HAP-1 (cell line): ENCODE data around the gene ZBTB7C.

ENCODE experiments used
- DNase-seq, 2 experiments: peaks; one replicate each; pipeline ENCODE4 v3.0.0-alpha.2; 2016 to 2020; ENCODE audit warnings: low spot score in 2 of 2
- H3K27me3 ChIP-seq: fragments of 250-450 bp; sonication (Bioruptor Pico); 2 replicates; pipeline ENCODE4 v1.5.1; 2020; ENCODE audit warnings: low read depth, mild to moderate bottlenecking, moderate library complexity
- H3K36me3 ChIP-seq: fragments of 250-450 bp; sonication (Bioruptor Pico); replicated peaks from 2 replicates; pipeline ENCODE4 v1.5.1; 2020; ENCODE audit warnings: mild to moderate bottlenecking
- H3K4me1 ChIP-seq: fragments of 250-450 bp; sonication (Bioruptor Pico); 2 replicates; pipeline ENCODE4 v1.5.1; 2020; ENCODE audit warnings: mild to moderate bottlenecking
- H3K4me3 ChIP-seq: fragments of 250-450 bp; sonication (Bioruptor Pico); 2 replicates; pipeline ENCODE4 v1.5.1; 2020; ENCODE audit warnings: mild to moderate bottlenecking, moderate library complexity
- H3K9me3 ChIP-seq: fragments of 250-450 bp; sonication (Bioruptor Pico); 2 replicates; pipeline ENCODE4 v1.5.1; 2020; ENCODE audit warnings: mild to moderate bottlenecking, moderate library complexity
- in situ Hi-C: fragments of 300-500 bp; cut with MboI; formaldehyde crosslinking; loops from 3 replicates; pipeline ENCODE4 v1.14.3; 2020; ENCODE audit warnings: low sequenced_read_pairs, inconsistent platforms, mixed read lengths

The ZBTB7C gene

DNA sequence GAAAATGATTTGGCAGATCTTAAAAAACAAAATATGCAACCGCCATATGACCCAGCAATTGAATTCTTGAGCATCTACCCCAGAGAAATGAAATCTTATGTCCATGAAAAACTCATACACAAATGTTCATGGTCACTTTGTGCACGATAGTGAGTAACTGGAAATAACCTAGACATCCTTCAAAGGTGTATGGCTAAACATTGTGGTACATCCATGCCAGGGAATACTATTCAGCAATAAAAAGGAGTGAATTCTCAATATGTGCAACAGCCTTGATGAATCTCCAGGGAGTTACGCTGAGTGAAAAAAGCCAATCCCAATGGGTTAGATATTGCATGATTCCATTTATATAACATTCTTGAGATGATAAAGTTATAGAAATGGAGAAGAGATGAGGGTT, 366.0 kb downstream of the ZBTB7C start:
- DNase-seq = no peak
- Histone ChIP-seq H3K4me3 (no peak overlapping the region), H3K4me1 (no peaks in the 10 kb centered on the region), H3K36me3 (no peaks in the 10 kb centered on the region), H3K9me3 (no peaks in the 10 kb centered on the region), H3K27me3 (no peaks in the 10 kb centered on the region)
- in situ Hi-C loops = no loop called here

DNA sequence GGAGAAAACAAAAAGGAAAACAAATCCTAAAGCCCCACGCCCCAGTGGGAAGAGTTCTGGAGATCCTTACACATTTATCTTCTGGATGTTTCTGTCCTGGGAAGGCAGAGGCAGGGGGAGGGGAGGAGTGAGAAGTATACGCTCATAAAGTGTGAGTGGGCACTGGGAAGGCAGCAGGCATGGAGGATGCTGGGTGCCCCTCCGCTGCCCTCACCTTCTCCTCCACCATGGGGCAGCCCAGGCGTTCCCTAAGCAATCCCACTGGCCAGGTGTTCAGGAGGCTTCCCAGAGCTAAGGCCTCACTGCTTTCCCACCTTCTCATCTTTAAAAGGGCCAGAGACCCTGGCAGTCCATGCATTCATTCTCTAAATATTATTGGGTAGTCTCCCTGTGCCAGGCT, 366.8 kb downstream of the ZBTB7C start:
- Histone ChIP-seq H3K4me3 (no peak overlapping the region), H3K9me3 (no peaks in the 10 kb centered on the region), H3K4me1 (no peaks in the 10 kb centered on the region), H3K27me3 (no peaks in the 10 kb centered on the region), H3K36me3 (no peaks in the 10 kb centered on the region)
- in situ Hi-C loops = no loop called here
- no peak for DNase-seq

DNA sequence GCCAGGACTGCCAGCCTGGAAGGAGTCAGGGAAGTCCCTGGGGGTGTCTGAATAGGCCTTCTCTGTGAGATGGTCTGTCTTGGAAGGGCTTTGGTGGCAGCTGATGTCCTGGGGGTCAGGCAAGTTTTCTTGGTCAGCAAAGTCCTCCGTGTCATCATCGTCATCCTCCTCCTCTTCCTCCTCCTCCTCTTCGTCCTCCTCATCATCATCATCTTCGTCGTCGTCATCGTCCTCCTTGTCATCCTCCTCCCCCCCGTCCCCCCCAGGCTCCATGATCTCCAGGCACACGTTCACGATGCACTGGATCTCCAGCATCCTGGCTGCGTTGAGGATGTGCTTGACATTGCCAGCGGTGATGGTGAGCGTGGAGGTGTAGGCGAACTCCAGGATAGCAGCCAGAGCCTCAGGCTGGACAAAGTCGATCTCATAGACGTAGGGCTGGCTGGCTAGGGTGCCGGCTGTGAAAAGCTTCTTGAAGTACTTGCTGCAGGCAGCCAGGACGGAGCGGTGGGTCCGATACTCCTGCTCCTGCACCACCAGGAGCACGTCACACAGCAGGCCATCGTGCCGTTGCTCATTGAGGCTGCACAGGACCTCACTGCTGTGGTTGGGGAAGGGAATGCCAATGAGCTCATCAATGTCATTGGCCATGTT, 368.6 kb downstream of the ZBTB7C start:
- H3K4me1 ChIP-seq = no peaks in the 10 kb centered on the region
- DNase-seq = no peak
- no peaks in the 10 kb centered on the region for H3K27me3 ChIP-seq
- H3K4me3 ChIP-seq = no peak overlapping the region
- H3K36me3 ChIP-seq = no peaks in the 10 kb centered on the region
- in situ Hi-C loops = no loop called here
- H3K9me3 ChIP-seq = no peaks in the 10 kb centered on the region

DNA sequence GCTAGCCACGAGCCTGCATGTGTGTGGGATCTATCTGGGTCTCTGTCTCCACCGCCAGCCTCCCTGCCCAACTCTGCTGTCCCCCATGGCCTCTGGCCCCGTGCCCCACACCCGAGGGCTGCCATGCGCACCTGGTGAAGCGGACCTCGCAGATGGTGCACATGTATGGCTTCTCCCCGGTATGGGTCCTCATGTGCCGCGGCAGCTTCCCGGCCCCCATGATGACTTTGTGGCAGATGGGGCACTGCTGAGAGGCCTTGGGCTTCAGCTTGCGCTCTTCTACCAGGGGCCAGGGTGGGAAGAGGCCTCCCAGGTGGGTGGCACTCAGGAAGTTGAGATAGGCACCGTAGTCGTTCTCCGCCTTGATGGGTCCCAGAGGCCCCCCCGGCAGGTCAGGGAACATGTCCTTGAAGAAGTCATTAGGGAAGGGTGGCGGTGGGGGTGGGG, 369.4 kb downstream of the ZBTB7C start:
- H3K27me3 ChIP-seq = no peaks in the 10 kb centered on the region
- H3K9me3 ChIP-seq = no peaks in the 10 kb centered on the region
- no peaks in the 10 kb centered on the region for H3K36me3 ChIP-seq
- DNase-seq = no peak
- H3K4me3 ChIP-seq = no peak overlapping the region
- in situ Hi-C loops = no loop called here
- H3K4me1 ChIP-seq = no peaks in the 10 kb centered on the region

DNA sequence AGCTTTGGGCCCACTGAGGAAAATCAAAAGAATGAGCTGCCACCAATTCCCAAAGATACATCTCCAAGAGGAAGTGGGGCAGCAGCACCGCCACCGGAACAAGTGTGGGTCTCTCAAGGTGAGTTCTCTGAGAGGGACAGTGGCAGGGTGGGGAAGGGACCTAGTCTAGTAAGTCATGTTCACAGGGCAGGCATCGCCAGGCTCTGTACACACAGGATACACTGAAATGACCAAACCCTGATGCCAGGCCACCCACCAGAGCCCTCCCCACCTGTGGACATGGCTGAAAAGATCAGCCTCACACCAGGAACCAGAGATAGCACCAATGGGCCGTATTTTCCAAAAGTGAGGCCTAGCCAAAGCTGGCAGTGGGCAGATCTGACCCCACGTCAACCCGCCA, 370.5 kb downstream of the ZBTB7C start:
- Histone ChIP-seq H3K36me3 (no peaks in the 10 kb centered on the region), H3K27me3 (no peaks in the 10 kb centered on the region), H3K4me3 (no peak overlapping the region), H3K9me3 (no peaks in the 10 kb centered on the region), H3K4me1 (no peaks in the 10 kb centered on the region)
- DNase-seq = no peak
- in situ Hi-C loops = no loop called here

DNA sequence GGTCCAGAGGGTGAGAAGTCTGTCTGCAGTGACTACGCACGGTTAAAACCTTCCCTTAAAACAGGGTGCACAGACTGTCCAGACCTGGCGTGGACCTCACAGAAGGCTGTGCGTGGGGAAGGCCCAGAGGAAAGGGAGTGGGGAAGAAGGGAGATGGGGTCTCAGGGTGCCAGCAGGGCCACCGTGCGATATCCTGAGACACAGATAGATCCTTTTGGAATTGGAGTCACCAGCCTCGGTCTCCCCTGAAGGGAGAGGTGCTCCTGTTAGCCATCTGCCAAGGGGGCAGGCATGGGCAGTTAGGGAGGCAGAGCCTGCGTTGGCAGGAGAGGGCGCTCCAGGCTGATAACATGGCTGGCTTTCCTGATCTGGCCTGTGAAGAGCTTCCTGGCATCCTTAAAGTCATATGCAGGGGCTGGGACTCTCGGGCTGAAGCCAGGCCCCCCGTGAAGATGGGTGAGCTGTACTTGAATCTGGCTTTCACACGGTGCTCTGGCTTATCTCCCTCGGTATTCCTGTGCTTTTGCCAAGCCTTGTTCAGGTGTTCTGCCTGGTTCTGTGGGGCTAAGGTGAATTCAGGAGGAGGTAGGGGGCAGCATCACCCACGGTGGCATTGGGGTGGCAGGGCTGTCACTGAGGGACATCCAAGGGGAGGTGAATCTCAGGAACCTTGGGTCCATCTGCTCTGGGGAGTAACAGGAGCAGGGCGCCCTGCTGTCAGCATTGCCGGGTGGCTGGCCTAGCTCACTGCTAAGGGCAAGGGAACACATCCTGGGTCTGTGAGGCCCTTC, 371.5 kb downstream of the ZBTB7C start:
- Histone ChIP-seq H3K27me3 (no peaks in the 10 kb centered on the region), H3K36me3 (no peaks in the 10 kb centered on the region), H3K4me3 (no peak overlapping the region), H3K4me1 (no peaks in the 10 kb centered on the region), H3K9me3 (no peaks in the 10 kb centered on the region)
- peak in 1 of 2 experiments; percentile 25 for DNase-seq
- in situ Hi-C loops = no loop called here

DNA sequence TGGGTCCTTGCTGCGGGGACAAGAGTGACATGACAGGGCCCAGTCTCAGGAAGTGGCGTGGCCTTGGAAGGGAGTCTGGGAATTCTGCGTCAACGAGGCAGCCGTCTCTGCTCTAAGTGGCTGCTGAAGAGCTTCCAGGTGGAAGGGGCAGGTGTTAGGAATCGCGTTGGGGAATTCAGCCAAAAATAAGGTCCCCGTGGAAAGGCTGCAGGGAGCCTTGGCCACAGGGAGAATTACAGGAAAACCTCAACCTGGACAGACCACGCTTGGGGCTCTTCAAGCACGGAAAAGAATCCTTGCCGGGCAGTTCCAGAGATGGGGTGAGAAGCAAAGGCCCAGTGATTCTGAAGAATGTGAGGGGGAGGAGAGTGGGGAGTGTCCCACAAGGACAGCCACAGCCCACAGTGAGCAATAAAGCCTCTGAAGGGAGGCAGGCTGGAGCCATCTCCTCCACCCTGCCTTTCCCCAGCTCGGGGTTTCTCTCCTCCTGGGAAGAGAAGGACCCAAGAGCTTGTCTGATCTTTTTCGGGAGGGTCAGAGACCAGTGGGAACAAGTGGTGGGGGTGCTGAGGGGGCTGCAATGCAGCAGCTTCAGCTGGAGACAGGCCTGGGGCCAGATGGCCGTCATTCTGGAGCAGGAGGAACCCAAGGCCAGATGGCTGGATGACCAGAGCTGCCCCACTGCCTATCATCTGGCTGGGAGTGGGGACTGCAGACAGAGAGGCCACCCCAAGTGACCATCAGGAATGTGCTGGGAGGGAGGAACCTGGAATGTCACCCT, 372.4 kb downstream of the ZBTB7C start:
- H3K4me3 ChIP-seq = no peak overlapping the region
- H3K9me3 ChIP-seq = no peaks in the 10 kb centered on the region
- no peak for DNase-seq
- H3K27me3 ChIP-seq = no peaks in the 10 kb centered on the region
- in situ Hi-C loops = no loop called here
- no peaks in the 10 kb centered on the region for H3K4me1 ChIP-seq
- H3K36me3 ChIP-seq = no peaks in the 10 kb centered on the region

DNA sequence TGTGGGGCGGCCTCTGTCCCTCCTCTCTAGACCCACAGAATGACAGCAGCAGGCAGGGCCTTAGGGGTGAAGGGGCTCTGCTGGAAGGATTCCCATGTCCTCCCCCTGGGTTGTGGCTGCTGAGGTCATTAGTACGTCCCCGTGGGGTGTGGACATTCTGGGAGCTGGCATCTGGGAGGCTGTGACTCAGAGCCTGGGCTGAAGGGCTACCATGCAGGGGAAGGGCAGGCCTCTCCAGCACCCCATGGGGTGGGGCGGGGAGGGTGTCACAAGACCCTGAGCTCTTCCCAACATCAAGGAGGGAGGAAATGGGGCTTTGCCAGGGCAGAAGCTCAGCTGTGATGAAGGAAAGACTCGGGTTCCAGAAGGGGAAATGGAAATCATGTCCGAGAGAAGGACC, 373.0 kb downstream of the ZBTB7C start:
- no peaks in the 10 kb centered on the region for H3K9me3 ChIP-seq
- no peaks in the 10 kb centered on the region for H3K36me3 ChIP-seq
- H3K27me3 ChIP-seq = no peaks in the 10 kb centered on the region
- DNase-seq = no peak
- H3K4me3 ChIP-seq = no peak overlapping the region
- H3K4me1 ChIP-seq = no peaks in the 10 kb centered on the region
- in situ Hi-C loops = no loop called here

DNA sequence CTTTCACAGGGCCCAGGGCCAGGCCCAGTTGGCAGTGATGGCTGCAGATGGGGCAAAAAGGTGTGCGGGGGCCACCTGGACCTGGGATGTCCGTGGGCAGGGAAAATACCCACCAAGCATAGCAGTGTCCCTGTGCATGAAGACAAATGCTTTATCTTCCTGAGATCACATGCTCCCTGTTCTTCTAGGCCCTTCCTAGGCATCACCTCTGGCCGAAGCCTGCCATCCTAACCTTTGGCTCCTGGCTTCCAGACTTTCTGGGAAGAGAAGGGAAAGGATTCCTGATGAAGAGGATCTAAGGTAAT, 373.7 kb downstream of the ZBTB7C start:
- no peak overlapping the region for H3K4me3 ChIP-seq
- H3K4me1 ChIP-seq = no peaks in the 10 kb centered on the region
- DNase-seq = no peak
- no peaks in the 10 kb centered on the region for H3K27me3 ChIP-seq
- no peaks in the 10 kb centered on the region for H3K36me3 ChIP-seq
- in situ Hi-C loops = no loop called here
- H3K9me3 ChIP-seq = no peaks in the 10 kb centered on the region

DNA sequence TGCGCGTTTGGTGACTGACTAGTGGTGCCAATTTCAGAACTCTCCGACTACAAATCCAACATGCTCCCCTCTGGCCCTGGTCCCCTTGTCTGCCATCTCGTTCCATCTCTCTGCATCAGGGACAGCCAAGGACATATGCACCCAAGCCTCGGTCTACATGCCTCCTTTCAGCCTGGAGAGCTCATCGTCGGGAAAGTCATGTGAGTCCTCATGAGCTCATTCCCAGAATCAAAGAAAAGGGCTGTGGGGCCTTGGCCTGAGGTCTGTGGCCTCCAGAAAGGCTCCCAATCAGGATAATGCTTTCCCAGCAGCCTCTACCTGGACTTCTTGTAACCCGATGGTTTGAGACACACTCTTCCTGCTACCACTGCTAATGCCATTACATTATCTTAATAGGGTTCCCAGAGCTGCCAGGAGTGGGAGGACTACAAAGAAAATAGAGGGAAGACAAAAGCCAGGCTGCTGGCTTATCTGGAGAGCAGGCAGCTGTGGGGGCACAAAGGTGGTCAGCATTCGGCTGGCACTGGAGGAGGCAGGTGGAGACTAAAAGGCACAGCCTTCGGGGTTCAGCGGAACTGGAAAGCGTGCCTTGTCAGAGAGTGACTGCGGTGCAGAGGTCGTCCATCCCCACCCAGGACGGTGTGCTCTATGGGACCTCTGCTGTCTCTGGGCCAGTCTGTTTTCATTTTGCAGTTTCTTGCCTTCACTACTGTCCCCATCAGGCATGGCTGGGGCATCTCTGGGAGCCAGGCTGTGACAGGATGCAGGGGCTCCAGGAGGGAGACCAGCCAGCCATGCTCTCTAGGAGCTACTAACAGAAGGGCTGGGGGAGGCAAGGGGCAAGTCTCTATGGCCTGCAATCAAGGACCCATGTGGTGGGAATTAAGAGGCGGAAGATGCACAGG, 374.3 kb downstream of the ZBTB7C start:
- Histone ChIP-seq H3K4me3 (no peak overlapping the region), H3K36me3 (no peaks in the 10 kb centered on the region), H3K27me3 (no peaks in the 10 kb centered on the region), H3K4me1 (no peaks in the 10 kb centered on the region), H3K9me3 (no peaks in the 10 kb centered on the region)
- no peak for DNase-seq
- in situ Hi-C loops = loop anchor here (5.0 kb wide), 1 partner anchor 407 kb away; no protein-coding TSS in a partner anchor

DNA sequence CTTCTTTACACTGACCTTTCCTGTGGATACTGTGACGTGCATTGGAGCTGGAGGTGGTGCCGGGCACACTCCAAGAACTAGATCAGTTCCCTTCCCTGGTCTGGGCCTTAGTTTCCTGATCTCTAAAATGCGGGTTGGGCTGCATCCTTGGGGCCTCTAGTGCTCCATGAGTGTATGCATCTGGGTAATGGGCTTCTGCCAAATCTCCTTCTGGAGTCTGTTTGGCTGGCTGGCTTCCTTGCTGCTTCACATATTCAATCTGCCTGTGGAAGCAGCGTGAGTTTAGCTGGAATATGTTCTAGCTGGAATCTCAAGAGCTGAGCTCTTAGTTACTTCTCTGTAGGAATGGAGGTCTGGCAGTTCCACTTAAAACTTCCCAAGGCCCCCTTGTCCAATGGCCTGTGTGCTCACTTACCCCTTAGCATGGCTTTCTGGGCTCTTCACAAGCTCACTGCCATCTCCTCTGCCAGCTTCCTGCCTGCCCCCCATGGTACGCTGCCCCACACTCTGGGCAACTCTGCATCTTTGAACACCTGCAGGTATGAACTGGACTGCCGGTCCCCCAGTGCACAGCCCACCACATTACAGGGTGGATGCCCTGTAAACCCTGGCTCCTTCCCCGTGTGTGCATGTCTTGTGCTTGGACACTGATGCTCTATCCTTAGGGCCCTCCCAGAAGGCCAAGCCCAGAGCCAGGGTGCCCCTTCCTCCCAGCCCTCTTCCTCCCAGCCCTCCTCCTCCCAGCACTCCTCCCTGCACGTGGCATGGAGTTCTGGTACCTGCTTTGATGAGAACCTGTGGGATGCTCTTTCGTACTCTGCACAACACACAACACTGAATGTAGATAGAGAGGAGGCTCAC, 375.2 kb downstream of the ZBTB7C start:
- H3K9me3 ChIP-seq = no peaks in the 10 kb centered on the region
- no peaks in the 10 kb centered on the region for H3K4me1 ChIP-seq
- H3K4me3 ChIP-seq = no peak overlapping the region
- in situ Hi-C loops = loop anchor here (5.0 kb wide), 1 partner anchor 408 kb away; no protein-coding TSS in a partner anchor
- H3K27me3 ChIP-seq = no peaks in the 10 kb centered on the region
- DNase-seq = no peak
- H3K36me3 ChIP-seq = no peaks in the 10 kb centered on the region

DNA sequence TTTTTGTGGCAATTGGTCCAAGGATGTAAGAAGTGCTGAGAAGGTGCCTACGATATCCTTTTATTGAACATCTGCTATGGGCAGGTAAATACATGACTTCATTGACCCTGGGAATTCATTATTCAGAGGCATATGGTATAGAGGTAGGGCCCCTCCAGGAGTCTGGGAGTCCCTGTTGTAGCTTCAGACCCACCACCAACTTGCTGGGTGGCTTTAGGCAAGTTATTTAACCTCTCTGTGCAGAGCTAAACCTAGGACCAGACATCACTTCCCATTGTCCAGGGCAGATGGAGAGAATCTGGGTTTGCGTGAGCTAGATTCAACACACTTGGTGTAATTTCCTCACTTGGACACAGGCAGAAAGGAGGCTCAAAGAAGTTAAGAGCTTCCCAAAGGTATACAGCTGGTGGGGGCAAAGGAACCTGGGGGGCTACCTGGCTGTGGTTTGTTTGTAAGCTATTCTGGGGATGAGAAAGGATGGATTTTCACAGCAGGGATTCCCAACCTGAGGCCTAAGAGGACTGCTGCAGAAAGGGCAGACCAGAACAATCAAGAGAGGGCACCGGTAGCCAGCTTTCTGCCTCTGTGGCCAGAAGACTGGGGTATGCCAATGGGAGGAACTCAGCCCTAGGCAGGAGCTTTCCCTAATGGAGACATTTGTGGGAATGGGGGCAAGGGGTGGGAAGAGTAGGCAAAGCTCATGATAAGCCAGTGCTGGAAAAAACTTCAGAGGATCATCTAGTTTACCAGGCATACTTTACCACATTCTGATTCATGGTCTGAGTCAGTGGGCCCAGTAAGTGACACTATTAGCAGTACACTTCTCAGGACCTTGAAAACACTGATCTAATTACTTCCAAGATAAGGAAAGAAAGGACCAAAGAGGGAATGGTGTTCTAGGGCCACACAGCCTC, 376.1 kb downstream of the ZBTB7C start:
- H3K4me1 ChIP-seq = no peaks in the 10 kb centered on the region
- in situ Hi-C loops = loop anchor here (5.0 kb wide), 1 partner anchor 409 kb away; no protein-coding TSS in a partner anchor
- no peaks in the 10 kb centered on the region for H3K36me3 ChIP-seq
- DNase-seq = no peak
- H3K9me3 ChIP-seq = no peaks in the 10 kb centered on the region
- H3K4me3 ChIP-seq = no peak overlapping the region
- H3K27me3 ChIP-seq = no peaks in the 10 kb centered on the region
